ENCODE results near the gene BYSL.

- no peak for TF ChIP-seq MAX (IDR thresholded peaks at IDR 0.05)
- TF ChIP-seq EGR1 (IDR thresholded peaks at IDR 0.05), result no peak
- no peak for TF ChIP-seq NFIC (IDR thresholded peaks at IDR 0.05)
- no peak for TF ChIP-seq USF1 (IDR thresholded peaks at IDR 0.05)
- no peak for TF ChIP-seq TAF1 (IDR thresholded peaks at IDR 0.05; ENCODE audit: low read depth)
- TF ChIP-seq ZBTB7A (IDR thresholded peaks at IDR 0.05; ENCODE audit: low read depth), result no peak
- TF ChIP-seq YY1 (IDR thresholded peaks at IDR 0.05; ENCODE audit: low read depth), result no peak
Observed at GRCh38 chr6:41963371-41963770, 42.1 kb downstream of the BYSL start.

Data from Ishikawa (cell line).